ENCODE measurements around the gene GRAMD1A. TPM values are rescaled to one million over a fixed set of nuclear protein-coding genes. Genes with fewer than 3 reads are reported as not detected.

GRAMD1A gene
- total and polyA plus RNA-seq, 2 donors (not counting 1 experiment from before 2014, with no cell fraction given), result 83.8 to 102 TPM

GRCh38 chr19:35021596-35021995 is 21.5 kb downstream of the GRAMD1A start:
- no peaks in the 10 kb centered on the region for H3K79me2 ChIP-seq (ENCODE audit: control insufficient read depth, insufficient read depth, low read length)
- no peak for TF ChIP-seq CTCF (IDR thresholded peaks at IDR 0.05)
- TF ChIP-seq EZH2 (IDR thresholded peaks at IDR 0.05; ENCODE audit: borderline replicate concordance, insufficient read depth, low read depth, low read length, poor library complexity, severe bottlenecking), result no peak
- H3K27ac Mint-ChIP-seq, result no peak overlapping the region
- ATAC-seq (ENCODE audit: low read depth) (no peak), DNase-seq (no peak)
- WGBS (ENCODE audit: insufficient coverage), result 98% methylated on average over 25 of the region's 25 CpGs
- H3K4me2 ChIP-seq (replicated peaks; ENCODE audit: low read depth, low read length, poor library complexity, severe bottlenecking), result no peak overlapping the region
- H3K36me3 ChIP-seq (replicated peaks in 1 of 2; ENCODE audit: control extremely low read depth in 1 of 2, control insufficient read depth in 1 of 2, extremely low read depth in 1 of 2, insufficient read depth in 2 of 2, low read length in 1 of 2), result peaks cover 1 to 74% of the 10 kb centered on the region in 2 experiments
- H3K27me3 Mint-ChIP-seq, result no peaks in the 10 kb centered on the region
- ChIA-PET CTCF (no interaction called here), POLR2A (no interaction called here)
- H3K4me1 Mint-ChIP-seq, result no peaks in the 10 kb centered on the region
- intact Hi-C loops (cut with micrococcal nuclease), result no loop called here
- H3K9ac ChIP-seq (ENCODE audit: low read length), result no peak overlapping the region
- H2AFZ ChIP-seq (ENCODE audit: insufficient read depth, low read depth, low read length, poor library complexity, severe bottlenecking), result no peak overlapping the region
- no peak overlapping the region for H3K4me3 ChIP-seq (ENCODE audit: control extremely low read depth in 1 of 5, extremely low read depth in 1 of 5, insufficient read depth in 1 of 5, low read depth in 2 of 5, low read length in 4 of 5)
- no peak overlapping the region for H3K4me3 Mint-ChIP-seq
- no peaks in the 10 kb centered on the region for H3K9me3 Mint-ChIP-seq (ENCODE audit: insufficient read depth)
- H3K27ac ChIP-seq (ENCODE audit: low read length in 2 of 2), result no peak overlapping the region
- peaks cover 0 to 6% of the 10 kb centered on the region in 2 donors for H3K4me1 ChIP-seq (ENCODE audit: control insufficient read depth in 2 of 2, insufficient read depth in 2 of 2, low read length in 2 of 2)
- H3K9me3 ChIP-seq (ENCODE audit: control extremely low read depth in 1 of 3, control insufficient read depth in 2 of 3, insufficient read depth in 1 of 3, low read length in 2 of 3), result peaks cover 0 to 2% (median 0%) of the 10 kb centered on the region in 3 donors
- no peaks in the 10 kb centered on the region for H4K20me1 ChIP-seq (ENCODE audit: control insufficient read depth, insufficient read depth, low read length, poor library complexity, severe bottlenecking)
- no peaks in the 10 kb centered on the region for H3K27me3 ChIP-seq (replicated peaks in 1 of 4; ENCODE audit: control extremely low read depth in 1 of 4, control insufficient read depth in 3 of 4, insufficient read depth in 4 of 4, low read length in 3 of 4)

DNA sequence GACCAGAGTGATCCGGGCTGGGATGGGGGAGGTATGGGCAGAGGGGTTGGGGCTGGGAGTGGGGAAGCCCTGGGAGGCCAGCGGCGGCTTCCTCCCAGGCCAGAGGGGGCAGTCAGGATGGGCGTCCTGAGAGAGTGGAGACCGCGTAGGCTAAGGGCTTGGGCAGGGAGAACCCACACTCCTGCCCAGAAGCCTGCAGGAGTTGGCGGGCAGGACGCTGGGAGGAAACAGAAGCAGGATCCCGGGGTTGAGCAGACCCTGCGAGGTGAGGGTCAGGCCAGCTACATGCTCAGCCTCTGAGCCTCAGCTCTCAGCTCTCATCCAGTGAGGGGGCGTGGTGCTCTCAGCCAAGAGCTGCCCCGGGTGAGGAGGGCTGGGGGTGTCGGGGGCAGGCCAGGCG is 22.3 kb downstream of the GRAMD1A start:
- ChIA-PET CTCF (no interaction called here), POLR2A (no interaction called here)
- no peaks in the 10 kb centered on the region for H3K27me3 Mint-ChIP-seq
- H3K36me3 ChIP-seq (replicated peaks in 1 of 2; ENCODE audit: control extremely low read depth in 1 of 2, control insufficient read depth in 1 of 2, extremely low read depth in 1 of 2, insufficient read depth in 2 of 2, low read length in 1 of 2), result peaks cover 1 to 67% of the 10 kb centered on the region in 2 experiments
- no peak overlapping the region for H3K27ac ChIP-seq (ENCODE audit: low read length in 2 of 2)
- 97% methylated on average over 10 of the region's 14 CpGs for WGBS (ENCODE audit: insufficient coverage)
- no peaks in the 10 kb centered on the region for H3K27me3 ChIP-seq (replicated peaks in 1 of 4; ENCODE audit: control extremely low read depth in 1 of 4, control insufficient read depth in 3 of 4, insufficient read depth in 4 of 4, low read length in 3 of 4)
- H3K27ac Mint-ChIP-seq, result no peak overlapping the region
- H3K4me3 Mint-ChIP-seq, result no peak overlapping the region
- no peaks in the 10 kb centered on the region for H3K79me2 ChIP-seq (ENCODE audit: control insufficient read depth, insufficient read depth, low read length)
- H3K4me3 ChIP-seq (ENCODE audit: control extremely low read depth in 1 of 5, extremely low read depth in 1 of 5, insufficient read depth in 1 of 5, low read depth in 2 of 5, low read length in 4 of 5), result no peak overlapping the region
- peaks cover 0 to 2% (median 0%) of the 10 kb centered on the region in 3 donors for H3K9me3 ChIP-seq (ENCODE audit: control extremely low read depth in 1 of 3, control insufficient read depth in 2 of 3, insufficient read depth in 1 of 3, low read length in 2 of 3)
- H3K4me2 ChIP-seq (replicated peaks; ENCODE audit: low read depth, low read length, poor library complexity, severe bottlenecking), result no peak overlapping the region
- ATAC-seq (ENCODE audit: low read depth) (no peak), DNase-seq (no peak)
- H3K4me1 ChIP-seq (ENCODE audit: control insufficient read depth in 2 of 2, insufficient read depth in 2 of 2, low read length in 2 of 2), result peaks cover 0 to 1% of the 10 kb centered on the region in 2 donors
- no peaks in the 10 kb centered on the region for H3K9me3 Mint-ChIP-seq (ENCODE audit: insufficient read depth)
- H3K4me1 Mint-ChIP-seq, result no peaks in the 10 kb centered on the region
- no peak overlapping the region for H3K9ac ChIP-seq (ENCODE audit: low read length)
- no peaks in the 10 kb centered on the region for H4K20me1 ChIP-seq (ENCODE audit: control insufficient read depth, insufficient read depth, low read length, poor library complexity, severe bottlenecking)
- intact Hi-C loops (cut with micrococcal nuclease), result no loop called here
- TF ChIP-seq CTCF (IDR thresholded peaks at IDR 0.05) (no peak), EZH2 (IDR thresholded peaks at IDR 0.05; ENCODE audit: borderline replicate concordance, insufficient read depth, low read depth, low read length, poor library complexity, severe bottlenecking) (no peak)
- no peak overlapping the region for H2AFZ ChIP-seq (ENCODE audit: insufficient read depth, low read depth, low read length, poor library complexity, severe bottlenecking)
